DOHH2 (cell line): Measurements from ENCODE around the gene ACTA2.
A peak's percentile ranks its signal among the peaks of the same experiment; 100 is the strongest.

ENCODE experiments used
- H3F3A ChIP-seq: fragments of 200-600 bp; sonication (generic), shearing (Covaris generic); 2 replicates; pipeline ENCODE4 v1.6.0; 2016; ENCODE audit warnings: antibody characterized with exemption, mild to moderate bottlenecking; ENCODE audit not compliant: control insufficient read depth, insufficient read depth
- H3K27ac ChIP-seq: fragments of 200-600 bp; sonication (generic); 2 replicates; pipeline ENCODE4 v1.5.1; 2014; ENCODE audit warnings: low read depth, mild to moderate bottlenecking, low read length, moderate library complexity
- H3K27me3 ChIP-seq: fragments of 200-600 bp; sonication (generic); 2 replicates; pipeline ENCODE4 v1.6.1; 2014; ENCODE audit warnings: mild to moderate bottlenecking, low read length, mixed read lengths; ENCODE audit not compliant: control insufficient read depth
- H3K36me3 ChIP-seq: fragments of 200-600 bp; sonication (generic); 2 replicates; pipeline ENCODE4 v1.6.1; 2014; ENCODE audit warnings: mild to moderate bottlenecking, low read length, moderate library complexity, mixed read lengths; ENCODE audit not compliant: control insufficient read depth
- H3K4me1 ChIP-seq: fragments of 200-600 bp; sonication (generic); 2 replicates; pipeline ENCODE4 v1.6.1; 2014; ENCODE audit warnings: mild to moderate bottlenecking, low read length, mixed read lengths; ENCODE audit not compliant: control insufficient read depth
- H3K4me2 ChIP-seq: fragments of 200-600 bp; sonication (generic); 2 replicates; pipeline ENCODE4 v1.6.0; 2014; ENCODE audit warnings: mild to moderate bottlenecking, low read length, moderate library complexity
- H3K4me3 ChIP-seq: fragments of 200-600 bp; sonication (generic); 2 replicates; pipeline ENCODE4 v1.5.1; 2014; ENCODE audit warnings: mild to moderate bottlenecking, low read length, mixed read lengths
- H3K79me2 ChIP-seq: fragments of 200-600 bp; sonication (generic); 2 replicates; pipeline ENCODE4 v1.6.1; 2014; ENCODE audit warnings: mild to moderate bottlenecking, low read length, mixed read lengths; ENCODE audit not compliant: control insufficient read depth
- H3K9me2 ChIP-seq: fragments of 200-600 bp; sonication (generic); replicated peaks from 2 replicates; pipeline ENCODE4 v1.6.1; 2014; ENCODE audit warnings: mild to moderate bottlenecking, low read length, mixed read lengths; ENCODE audit not compliant: control insufficient read depth
- H3K9me3 ChIP-seq: fragments of 200-600 bp; sonication (generic); 2 replicates; pipeline ENCODE4 v1.6.1; 2014; ENCODE audit warnings: antibody characterized with exemption, low read length, mixed read lengths; ENCODE audit not compliant: control insufficient read depth, insufficient read depth
- H4K20me1 ChIP-seq: fragments of 200-600 bp; sonication (generic); 2 replicates; pipeline ENCODE4 v1.6.0; 2014; ENCODE audit warnings: low read depth, mild to moderate bottlenecking, antibody characterized with exemption, low read length, moderate library complexity; ENCODE audit not compliant: control insufficient read depth, insufficient read depth
- CTCF ChIP-seq: fragments of 200-600 bp; sonication (generic); IDR thresholded peaks from one replicate; pipeline ENCODE4 v1.5.1; 2014; ENCODE audit warnings: antibody characterized with exemption, mild to moderate bottlenecking, low read depth, low read length; ENCODE audit not compliant: poor library complexity, severe bottlenecking
- EZH2phosphoT487 ChIP-seq: fragments of 200-600 bp; sonication (generic); IDR thresholded peaks from 2 replicates; pipeline ENCODE4 v1.6.1; 2017; ENCODE audit warnings: borderline replicate concordance, mild to moderate bottlenecking, antibody characterized with exemption, low read length, moderate library complexity, mixed read lengths

Gene ACTA2

GRCh38 chr10:88978463-88978862 lies 25.9 kb upstream of the ACTA2 start:
- no peak overlapping the region for H3K4me2 ChIP-seq
- peaks cover 9% of the 10 kb centered on the region for H3K4me1 ChIP-seq
- H3K9me2 ChIP-seq: no peaks in the 10 kb centered on the region
- H3K36me3 ChIP-seq: no peaks in the 10 kb centered on the region
- H3K79me2 ChIP-seq: no peaks in the 10 kb centered on the region
- H3K4me3 ChIP-seq: no peak overlapping the region
- TF ChIP-seq CTCF (no peak), EZH2phosphoT487 (no peak)
- H3K9me3 ChIP-seq: no peaks in the 10 kb centered on the region
- no peaks in the 10 kb centered on the region for H4K20me1 ChIP-seq
- no peaks in the 10 kb centered on the region for H3K27me3 ChIP-seq
- no peaks in the 10 kb centered on the region for H3F3A ChIP-seq
- no peak overlapping the region for H3K27ac ChIP-seq

GRCh38 chr10:88975377-88975720 lies 22.8 kb upstream of the ACTA2 start:
- Histone ChIP-seq H3K27me3 (no peaks in the 10 kb centered on the region), H3K4me3 (peak overlapping the region; percentile 69), H3K9me2 (no peaks in the 10 kb centered on the region), H3K79me2 (no peaks in the 10 kb centered on the region), H3K4me2 (peak overlapping the region; percentile 69), H3K36me3 (no peaks in the 10 kb centered on the region), H4K20me1 (no peaks in the 10 kb centered on the region), H3K27ac (no peak overlapping the region), H3F3A (no peaks in the 10 kb centered on the region), H3K4me1 (peaks cover 9% of the 10 kb centered on the region), H3K9me3 (no peaks in the 10 kb centered on the region)
- TF ChIP-seq CTCF (no peak), EZH2phosphoT487 (no peak)

- Histone ChIP-seq H3K27me3 (peaks cover 3% of the 10 kb centered on the region; the same call in 1 of the 2 replicates), H3F3A (no peaks in the 10 kb centered on the region), H3K27ac (no peak overlapping the region), H3K9me3 (no peaks in the 10 kb centered on the region), H3K4me3 (peak overlapping the region; percentile 69), H3K36me3 (no peaks in the 10 kb centered on the region), H3K9me2 (no peaks in the 10 kb centered on the region), H4K20me1 (no peaks in the 10 kb centered on the region), H3K4me2 (peak overlapping the region; percentile 69), H3K79me2 (no peaks in the 10 kb centered on the region), H3K4me1 (peaks cover 9% of the 10 kb centered on the region)
- TF ChIP-seq CTCF (no peak), EZH2phosphoT487 (no peak)
These were observed 22.1 kb upstream of the ACTA2 start for GRCh38 chr10:88974446-88975376.
